HepG2 (cell line): Measurements from ENCODE around the gene TNXB. TPM values are rescaled to one million over a fixed set of nuclear protein-coding genes. Genes with fewer than 3 reads are reported as not detected.

Experiments used
- CC2D1A ChIP-seq: sonication (generic); formaldehyde crosslinking; IDR thresholded peaks from 2 replicates; pipeline ENCODE4 v1.8.1; 2023; ENCODE audit warnings: mild to moderate bottlenecking, missing genetic modification reagents
- HOXA7 ChIP-seq: sonication (generic); formaldehyde crosslinking; IDR thresholded peaks from 2 replicates; pipeline ENCODE4 v1.8.1; 2022; ENCODE audit warnings: mild to moderate bottlenecking, missing genetic modification reagents, moderate library complexity
- KLF15 ChIP-seq: sonication (generic); formaldehyde crosslinking; IDR thresholded peaks from 2 replicates; pipeline ENCODE4 v1.8.1; 2023; ENCODE audit warnings: borderline replicate concordance, mild to moderate bottlenecking, inconsistent platforms, missing genetic modification reagents, mixed read lengths
- MATR3 ChIP-seq: sonication (generic); formaldehyde crosslinking; IDR thresholded peaks from 2 replicates; pipeline ENCODE4 v1.4.0; 2020; ENCODE audit warnings: missing genetic modification reagents
- PAWR ChIP-seq: sonication (generic); formaldehyde crosslinking; IDR thresholded peaks from 2 replicates; pipeline ENCODE4 v1.4.0; 2020; ENCODE audit warnings: missing genetic modification reagents, mild to moderate bottlenecking, borderline replicate concordance
- PCBP2 ChIP-seq: fragments of 200-400 bp; formaldehyde crosslinking; optimal IDR thresholded peaks from 2 replicates; pipeline ENCODE3; 2018; ENCODE audit warnings: low read length, low read depth; ENCODE audit not compliant: poor library complexity, severe bottlenecking
- RBFOX2 ChIP-seq: fragments of 200-400 bp; formaldehyde crosslinking; IDR thresholded peaks from 2 replicates; pipeline ENCODE4 v1.6.1; 2017; ENCODE audit warnings: low read depth, mild to moderate bottlenecking, low read length
- RFXAP ChIP-seq: sonication (generic); formaldehyde crosslinking; IDR thresholded peaks from 2 replicates; pipeline ENCODE4 v1.4.0; 2020; ENCODE audit warnings: missing genetic modification reagents, borderline replicate concordance
- ZBTB7B ChIP-seq: sonication (generic); formaldehyde crosslinking; IDR thresholded peaks from 2 replicates; pipeline ENCODE4 v1.4.0; 2020; ENCODE audit warnings: missing genetic modification reagents
- ZFP37 ChIP-seq: sonication (generic); formaldehyde crosslinking; IDR thresholded peaks from 2 replicates; pipeline ENCODE4 v1.4.0; 2020; ENCODE audit warnings: missing genetic modification reagents, borderline replicate concordance
- ZFYVE20 ChIP-seq: sonication (generic); formaldehyde crosslinking; IDR thresholded peaks from 2 replicates; pipeline ENCODE4 v1.8.0; 2023; ENCODE audit warnings: low read depth, mild to moderate bottlenecking, moderate library complexity, missing genetic modification reagents, borderline replicate concordance
- ZNF619 ChIP-seq: sonication (generic); formaldehyde crosslinking; IDR thresholded peaks from 2 replicates; pipeline ENCODE4 v1.4.0; 2020; ENCODE audit warnings: mild to moderate bottlenecking, missing genetic modification reagents
- ZNF660 ChIP-seq: sonication (generic); formaldehyde crosslinking; IDR thresholded peaks from 2 replicates; pipeline ENCODE4 v1.5.1; 2020; ENCODE audit warnings: mild to moderate bottlenecking, low read depth, missing genetic modification reagents, borderline replicate concordance
- ZNF770 ChIP-seq: sonication (generic); formaldehyde crosslinking; IDR thresholded peaks from 2 replicates; pipeline ENCODE4 v1.5.0; 2020; ENCODE audit warnings: mild to moderate bottlenecking, missing genetic modification reagents
- polyA plus RNA-seq, 8 experiments: library from polyadenylated mRNA; depleted of rRNA in 3 of 8; stranded (reverse) in 7 of 8; unstranded in 1 of 8; fragments of >200 nt; fragmentation: Illumina TruSeq in 4 of 8; extraction: Trizol in 4 of 8; gene quantifications; 2 replicates each; pipeline versions ENCODE4 v1.2.1 to v1.2.3, GENCODE V29; 2011 to 2016; ENCODE audit warnings: low read depth in 4 of 8, missing spikeins in 1 of 8, mixed read lengths in 1 of 8; ENCODE audit not compliant: insufficient read depth in 1 of 8
- total RNA-seq, 5 experiments: library from RNA; depleted of rRNA; stranded (reverse); fragments of >200 nt; fragmentation: Illumina TruSeq; extraction: Trizol; gene quantifications; 2 replicates each; pipeline ENCODE4 v1.2.3, GENCODE V29; 2016; ENCODE audit warnings: low read depth in 1 of 5
- TF ChIP-seq, protein P1 (sequence below): sonication (generic); formaldehyde crosslinking; IDR thresholded peaks from 2 replicates; pipeline ENCODE4 v1.5.1; 2020; ENCODE audit warnings: missing genetic modification reagents, mild to moderate bottlenecking, borderline replicate concordance
- TF ChIP-seq, protein P2 (sequence below): sonication (generic); formaldehyde crosslinking; IDR thresholded peaks from 2 replicates; pipeline ENCODE4 v1.4.0; 2020; ENCODE audit warnings: missing genetic modification reagents, borderline replicate concordance
- TF ChIP-seq, protein P3 (sequence below): sonication (generic); formaldehyde crosslinking; IDR thresholded peaks from 2 replicates; pipeline ENCODE4 v1.8.1; 2023; ENCODE audit warnings: mild to moderate bottlenecking, inconsistent platforms, moderate library complexity, missing genetic modification reagents, borderline replicate concordance

The TNXB gene
- total and polyA plus RNA-seq, 2 of the 13 experiments (the other 11 are each of a cell fraction or from before 2014, with no cell fraction given): 1.6 to 2.7 TPM

DNA sequence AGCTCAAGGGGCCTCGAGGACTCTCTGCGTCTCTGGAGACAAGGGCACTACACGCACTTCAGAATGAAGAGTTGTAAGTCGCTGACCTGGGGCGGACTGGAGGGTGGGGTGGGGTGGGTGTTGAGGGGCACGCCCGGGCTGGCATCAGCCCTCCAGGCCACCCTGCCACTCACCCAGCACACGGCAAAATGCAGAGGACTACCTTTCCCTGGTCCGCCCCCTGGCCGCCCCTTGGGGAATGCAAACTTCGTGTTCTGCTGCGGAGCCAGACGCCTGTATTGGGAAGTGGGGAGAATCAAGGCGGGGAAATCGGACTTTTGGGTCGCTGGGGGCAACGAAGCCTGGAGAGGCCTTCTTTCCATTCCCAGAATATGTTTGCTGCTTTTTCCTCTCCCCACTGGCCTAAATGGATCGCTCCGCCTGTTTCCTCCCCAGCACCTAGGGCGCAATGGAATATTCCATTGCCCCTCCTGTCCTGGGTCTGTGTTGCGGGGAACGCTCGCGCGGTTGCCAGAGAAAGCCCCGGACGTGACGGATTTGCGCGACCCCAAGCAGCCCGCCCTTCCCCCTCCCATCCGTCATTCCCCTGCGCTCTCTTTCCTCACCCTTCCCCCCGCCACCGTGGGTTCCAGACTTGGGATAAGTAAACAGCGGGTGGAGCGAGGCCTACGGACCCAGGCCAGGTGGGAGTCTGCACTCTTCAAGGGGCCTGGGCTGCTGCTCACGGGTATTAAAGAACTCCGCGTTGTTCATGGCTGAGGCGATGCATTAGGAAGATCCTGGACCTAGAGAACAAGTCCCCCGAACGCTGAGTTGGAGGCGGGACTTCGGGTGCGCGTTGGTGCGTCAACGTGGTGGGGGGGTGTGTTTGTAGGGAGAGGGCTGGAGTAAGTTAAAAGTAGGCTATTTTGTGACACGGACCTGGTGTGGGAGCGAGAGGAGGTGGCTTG is 44.7 kb upstream of the TNXB start, which contains the start of gene PPT2 (continued):
- TF ChIP-seq, protein P1, sequence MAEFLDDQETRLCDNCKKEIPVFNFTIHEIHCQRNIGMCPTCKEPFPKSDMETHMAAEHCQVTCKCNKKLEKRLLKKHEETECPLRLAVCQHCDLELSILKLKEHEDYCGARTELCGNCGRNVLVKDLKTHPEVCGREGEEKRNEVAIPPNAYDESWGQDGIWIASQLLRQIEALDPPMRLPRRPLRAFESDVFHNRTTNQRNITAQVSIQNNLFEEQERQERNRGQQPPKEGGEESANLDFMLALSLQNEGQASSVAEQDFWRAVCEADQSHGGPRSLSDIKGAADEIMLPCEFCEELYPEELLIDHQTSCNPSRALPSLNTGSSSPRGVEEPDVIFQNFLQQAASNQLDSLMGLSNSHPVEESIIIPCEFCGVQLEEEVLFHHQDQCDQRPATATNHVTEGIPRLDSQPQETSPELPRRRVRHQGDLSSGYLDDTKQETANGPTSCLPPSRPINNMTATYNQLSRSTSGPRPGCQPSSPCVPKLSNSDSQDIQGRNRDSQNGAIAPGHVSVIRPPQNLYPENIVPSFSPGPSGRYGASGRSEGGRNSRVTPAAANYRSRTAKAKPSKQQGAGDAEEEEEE (CRISPR knock-in tag): peak; percentile 11; the same call in 1 of the 2 replicates
- TF ChIP-seq ZNF770: no peak
- no peak for TF ChIP-seq HOXA7 (CRISPR knock-in tag)
- peak; percentile 63; the same call in 1 of the 2 replicates for TF ChIP-seq KLF15 (CRISPR knock-in tag)
- peak; percentile 12 for TF ChIP-seq PCBP2
- TF ChIP-seq RBFOX2: peak; percentile 63
- peak; percentile 97 for TF ChIP-seq ZFP37 (CRISPR knock-in tag)
- TF ChIP-seq PAWR (CRISPR knock-in tag): no peak; the same call in 1 of the 2 replicates
- no peak for TF ChIP-seq ZNF660 (CRISPR knock-in tag)
- TF ChIP-seq CC2D1A (CRISPR knock-in tag): no peak; the same call in 1 of the 2 replicates
- TF ChIP-seq, protein P2, sequence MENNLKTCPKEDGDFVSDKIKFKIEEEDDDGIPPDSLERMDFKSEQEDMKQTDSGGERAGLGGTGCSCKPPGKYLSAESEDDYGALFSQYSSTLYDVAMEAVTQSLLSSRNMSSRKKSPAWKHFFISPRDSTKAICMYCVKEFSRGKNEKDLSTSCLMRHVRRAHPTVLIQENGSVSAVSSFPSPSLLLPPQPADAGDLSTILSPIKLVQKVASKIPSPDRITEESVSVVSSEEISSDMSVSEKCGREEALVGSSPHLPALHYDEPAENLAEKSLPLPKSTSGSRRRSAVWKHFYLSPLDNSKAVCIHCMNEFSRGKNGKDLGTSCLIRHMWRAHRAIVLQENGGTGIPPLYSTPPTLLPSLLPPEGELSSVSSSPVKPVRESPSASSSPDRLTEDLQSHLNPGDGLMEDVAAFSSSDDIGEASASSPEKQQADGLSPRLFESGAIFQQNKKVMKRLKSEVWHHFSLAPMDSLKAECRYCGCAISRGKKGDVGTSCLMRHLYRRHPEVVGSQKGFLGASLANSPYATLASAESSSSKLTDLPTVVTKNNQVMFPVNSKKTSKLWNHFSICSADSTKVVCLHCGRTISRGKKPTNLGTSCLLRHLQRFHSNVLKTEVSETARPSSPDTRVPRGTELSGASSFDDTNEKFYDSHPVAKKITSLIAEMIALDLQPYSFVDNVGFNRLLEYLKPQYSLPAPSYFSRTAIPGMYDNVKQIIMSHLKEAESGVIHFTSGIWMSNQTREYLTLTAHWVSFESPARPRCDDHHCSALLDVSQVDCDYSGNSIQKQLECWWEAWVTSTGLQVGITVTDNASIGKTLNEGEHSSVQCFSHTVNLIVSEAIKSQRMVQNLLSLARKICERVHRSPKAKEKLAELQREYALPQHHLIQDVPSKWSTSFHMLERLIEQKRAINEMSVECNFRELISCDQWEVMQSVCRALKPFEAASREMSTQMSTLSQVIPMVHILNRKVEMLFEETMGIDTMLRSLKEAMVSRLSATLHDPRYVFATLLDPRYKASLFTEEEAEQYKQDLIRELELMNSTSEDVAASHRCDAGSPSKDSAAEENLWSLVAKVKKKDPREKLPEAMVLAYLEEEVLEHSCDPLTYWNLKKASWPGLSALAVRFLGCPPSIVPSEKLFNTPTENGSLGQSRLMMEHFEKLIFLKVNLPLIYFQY (CRISPR knock-in tag): peak; percentile 45; the same call in 1 of the 2 replicates
- peak; percentile 67; the same call in 1 of the 2 replicates for TF ChIP-seq RFXAP
- peak; percentile 72 for TF ChIP-seq ZBTB7B (CRISPR knock-in tag)
- TF ChIP-seq, protein P3, sequence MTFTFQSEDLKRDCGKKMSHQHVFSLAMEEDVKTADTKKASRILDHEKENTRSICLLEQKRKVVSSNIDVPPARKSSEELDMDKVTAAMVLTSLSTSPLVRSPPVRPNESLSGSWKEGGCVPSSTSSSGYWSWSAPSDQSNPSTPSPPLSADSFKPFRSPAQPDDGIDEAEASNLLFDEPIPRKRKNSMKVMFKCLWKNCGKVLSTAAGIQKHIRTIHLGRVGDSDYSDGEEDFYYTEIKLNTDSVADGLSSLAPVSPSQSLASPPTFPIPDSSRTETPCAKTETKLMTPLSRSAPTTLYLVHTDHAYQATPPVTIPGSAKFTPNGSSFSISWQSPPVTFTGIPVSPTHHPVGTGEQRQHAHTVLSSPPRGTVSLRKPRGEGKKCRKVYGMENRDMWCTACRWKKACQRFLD (CRISPR knock-in tag): peak; percentile 57; the same call in 1 of the 2 replicates
- no peak for TF ChIP-seq MATR3 (CRISPR knock-in tag)
- peak; percentile 83 for TF ChIP-seq ZNF619 (CRISPR knock-in tag)
- TF ChIP-seq ZFYVE20 (CRISPR knock-in tag): no peak
